Measurements from ENCODE around the gene GNAI2. TPM values are rescaled to one million over a fixed set of nuclear protein-coding genes. Genes with fewer than 3 reads are reported as not detected.

Gene GNAI2
- 252 and 308 TPM in 2 replicates for total RNA-seq

GRCh38 chr3:50235716-50236483 is at the start of gene GNAI2:
Gene GNAI2 (plus strand): TSS chr3:50236204. CDS start chr3:50236336, 132 bp downstream.

GRCh38 chr3:50190936-50191660 is 44.9 kb upstream of the GNAI2 start, which contains the start of gene GNAT1:
Gene GNAT1 (plus strand): TSS chr3:50191610. CDS start chr3:50191726, 116 bp downstream.

GRCh38 chr3:50204804-50205412 is 31.1 kb upstream of the GNAI2 start, which contains the start of gene SLC38A3:
Gene SLC38A3 (plus strand): TSS chr3:50205271. CDS start chr3:50214200, 8,929 bp downstream.

GRCh38 chr3:50268703-50269451 is 32.9 kb downstream of the GNAI2 start, which contains the start of gene SEMA3B:
Gene SEMA3B (plus strand): TSS chr3:50269147. CDS start chr3:50269241, 94 bp downstream.

GRCh38 chr3:50278880-50279224 is 42.8 kb downstream of the GNAI2 start, which contains the start of gene LSMEM2:
Gene LSMEM2 (plus strand): TSS chr3:50279087. CDS start chr3:50279114, 27 bp downstream.

DNA sequence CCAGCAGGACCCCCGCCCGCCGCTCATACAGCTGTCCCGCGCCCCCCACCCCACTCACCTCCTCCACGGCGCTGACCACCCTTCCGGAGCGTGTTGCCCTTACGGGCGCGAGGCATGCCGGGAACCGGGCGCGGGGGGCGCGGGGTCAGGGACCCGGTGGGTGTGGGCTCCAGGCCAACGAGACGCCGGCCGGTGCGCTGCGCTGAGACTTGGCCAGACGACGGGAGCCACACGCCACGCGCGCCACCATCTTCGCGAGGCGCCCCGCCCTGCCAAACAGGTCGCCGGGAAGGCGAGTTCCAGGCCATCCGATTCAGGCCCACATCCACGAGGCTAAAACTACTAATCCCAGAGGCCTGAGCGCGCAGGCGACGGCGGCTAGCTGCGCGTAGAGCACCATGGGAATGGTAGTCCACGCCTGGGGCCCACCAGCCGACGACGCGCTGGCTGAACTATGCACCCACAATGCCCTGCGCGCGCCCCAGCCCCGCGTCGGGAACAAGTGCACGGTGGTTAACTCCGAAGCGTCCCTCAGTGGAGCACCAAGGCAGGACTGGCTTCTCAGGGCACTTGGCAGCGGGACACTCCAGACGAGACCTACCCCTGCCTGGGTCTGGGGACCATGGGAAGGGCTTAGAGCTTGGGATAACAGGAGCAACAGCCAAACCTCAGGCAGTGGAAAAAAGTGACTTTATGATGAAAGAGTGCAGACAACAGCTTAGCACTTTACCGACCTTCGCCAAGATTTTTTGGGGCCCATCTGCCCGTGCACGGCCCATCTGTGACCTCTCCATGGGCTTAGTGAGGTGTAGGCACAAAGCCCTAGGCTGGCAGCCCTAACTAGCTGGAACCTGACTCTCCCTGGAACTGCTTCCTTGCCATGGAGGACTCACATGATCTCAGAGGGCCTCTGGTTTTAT is 56.4 kb downstream of the GNAI2 start, which contains the start of gene IFRD2:
IFRD2 (minus strand) TSS at position 271 of the 920 bp plus-strand sequence; CDS start at position 116, 155 bp downstream.

DNA sequence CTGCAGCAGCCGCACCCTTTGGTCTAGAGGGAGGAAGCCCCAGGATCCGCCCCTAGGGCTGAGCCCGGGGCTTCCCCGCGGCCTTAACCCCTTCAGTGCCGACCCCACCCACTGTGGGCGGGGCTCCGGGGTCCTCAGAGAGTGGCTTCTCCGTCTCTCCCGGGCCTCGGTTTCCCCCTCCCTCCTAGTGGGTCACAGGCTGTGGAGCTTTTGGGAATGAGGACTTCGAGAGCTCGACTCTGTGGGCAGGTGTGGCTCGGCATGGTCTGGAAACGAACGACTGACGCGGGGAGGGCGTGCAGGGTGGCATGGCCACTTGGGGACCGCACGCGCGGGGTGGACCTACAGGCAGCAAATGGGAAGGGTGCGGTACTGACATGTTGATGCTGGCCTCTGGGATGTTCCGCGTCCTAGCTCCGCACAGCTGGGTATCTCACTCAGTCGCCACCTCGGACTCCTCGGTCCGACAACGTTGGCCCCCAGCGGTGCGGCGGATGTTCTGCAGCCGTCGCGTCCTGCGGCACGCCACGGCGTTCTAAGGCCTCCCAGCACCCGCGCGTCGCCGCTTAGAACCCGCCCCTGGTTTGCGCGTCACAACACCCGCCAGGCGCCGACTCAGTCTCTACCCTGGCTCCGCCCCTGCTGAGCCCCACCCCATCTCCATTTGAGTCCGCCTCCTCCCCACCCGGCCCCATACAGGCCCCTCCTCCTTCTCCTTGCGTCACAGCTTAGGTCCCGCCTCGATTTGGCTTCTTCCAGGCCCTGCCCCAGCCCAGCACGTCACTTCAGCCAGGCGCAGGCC is 63.0 kb downstream of the GNAI2 start, which contains the start of the genes HYAL3 and NAA80:
HYAL3 (minus strand) TSS at position 570 of the 802 bp plus-strand sequence. CDS start 3,803 bp downstream, outside the sequence.
NAA80 (minus strand) TSS at position 570 of the 802 bp plus-strand sequence. CDS start 1,942 bp downstream, outside the sequence.

DNA sequence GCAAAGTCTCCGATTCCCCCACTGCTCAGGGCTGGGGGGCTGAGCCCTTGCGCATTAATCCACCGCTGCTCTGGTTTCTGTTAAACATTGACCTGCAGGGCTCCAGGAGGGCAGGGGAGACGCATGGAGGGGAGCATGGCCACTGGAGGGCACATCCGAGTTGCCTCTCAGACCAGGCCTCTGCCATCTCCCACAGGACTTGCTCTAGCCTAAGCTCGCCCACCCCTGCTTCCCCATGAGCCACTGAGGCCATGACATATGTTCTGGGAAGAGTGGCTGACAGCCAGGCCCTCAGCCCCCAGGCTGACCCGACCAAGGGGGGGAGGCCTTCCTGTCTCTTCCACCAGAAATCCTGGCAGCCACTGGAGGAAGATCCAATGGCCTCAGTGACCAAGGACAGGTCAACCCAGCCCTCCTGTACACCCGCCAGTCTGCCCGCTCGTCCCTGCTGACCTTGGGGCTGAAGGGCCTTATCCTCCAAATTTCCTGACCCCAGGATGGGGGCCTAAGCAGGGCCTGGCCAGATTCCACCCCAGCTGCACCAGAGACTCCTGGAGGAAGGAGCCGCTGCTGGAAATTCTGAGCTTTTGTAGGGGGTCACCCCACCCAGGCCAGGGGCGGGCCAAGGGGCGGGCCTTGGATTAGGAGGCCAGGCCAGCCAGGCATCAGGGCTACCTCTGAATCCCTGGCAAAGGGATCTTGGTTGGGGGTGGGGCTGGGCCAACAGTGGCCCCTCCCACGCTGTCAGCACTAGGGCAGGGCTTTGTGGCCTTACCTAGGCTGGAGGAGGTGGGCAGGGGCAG is 67.2 kb downstream of the GNAI2 start, which contains the start of gene HYAL1:
HYAL1 (minus strand) TSS at position 562 of the 803 bp plus-strand sequence. CDS start 618 bp downstream, outside the sequence.

Other genes starting within 250 kb of the GNAI2 start
- gene RBM5, start 147.3 kb upstream of the GNAI2 start, total RNA-seq, result 61.7 and 103 TPM in 2 replicates
- 6.5 and 20.9 TPM in 2 replicates for gene SEMA3F, start 80.9 kb upstream of the GNAI2 start, total RNA-seq
- gene GNAT1, start 44.6 kb upstream of the GNAI2 start, total RNA-seq, result not detected in 2 replicates
- gene SLC38A3, start 30.9 kb upstream of the GNAI2 start, total RNA-seq, result not detected in 2 replicates
- 1.4 and 3.4 TPM in 2 replicates for gene SEMA3B, start 32.9 kb downstream of the GNAI2 start, total RNA-seq
- gene LSMEM2, start 42.9 kb downstream of the GNAI2 start, total RNA-seq, result not detected in 2 replicates
- 47.1 and 55.2 TPM in 2 replicates for gene IFRD2, start 56.2 kb downstream of the GNAI2 start, total RNA-seq
- 6.5 and 7.8 TPM in 2 replicates for gene HYAL3, start 63.2 kb downstream of the GNAI2 start, total RNA-seq
- gene NAA80, start 63.2 kb downstream of the GNAI2 start, total RNA-seq, result 8.1 and 11.8 TPM in 2 replicates
- gene HYAL1, start 67.4 kb downstream of the GNAI2 start, total RNA-seq, result 5.0 and 6.1 TPM in 2 replicates
- 70.0 and 100 TPM in 2 replicates for gene HYAL2, start 86.5 kb downstream of the GNAI2 start, total RNA-seq
- 15.2 and 23.3 TPM in 2 replicates for gene TUSC2, start 92.0 kb downstream of the GNAI2 start, total RNA-seq
- gene RASSF1, start 104.6 kb downstream of the GNAI2 start, total RNA-seq, result 36.5 and 37.7 TPM in 2 replicates
- gene ZMYND10, start 109.5 kb downstream of the GNAI2 start, total RNA-seq, result under 0.01 TPM in 1 of 2 replicates, not detected in the other
- gene NPRL2, start 114.6 kb downstream of the GNAI2 start, total RNA-seq, result 18.6 and 20.7 TPM in 2 replicates
- gene CYB561D2, start 114.7 kb downstream of the GNAI2 start, total RNA-seq, result 23.1 and 44.6 TPM in 2 replicates
- gene TMEM115, start 123.3 kb downstream of the GNAI2 start, total RNA-seq, result 67.6 and 73.3 TPM in 2 replicates

Measured in cardiac atrium fibroblast (primary cell).